ENCODE measurements around the gene MSI2. TPM values are rescaled to one million over a fixed set of nuclear protein-coding genes. Genes with fewer than 3 reads are reported as not detected.

MSI2 gene
- total RNA-seq, 2 experiments from 2014 or later = 107 to 111 TPM

DNA sequence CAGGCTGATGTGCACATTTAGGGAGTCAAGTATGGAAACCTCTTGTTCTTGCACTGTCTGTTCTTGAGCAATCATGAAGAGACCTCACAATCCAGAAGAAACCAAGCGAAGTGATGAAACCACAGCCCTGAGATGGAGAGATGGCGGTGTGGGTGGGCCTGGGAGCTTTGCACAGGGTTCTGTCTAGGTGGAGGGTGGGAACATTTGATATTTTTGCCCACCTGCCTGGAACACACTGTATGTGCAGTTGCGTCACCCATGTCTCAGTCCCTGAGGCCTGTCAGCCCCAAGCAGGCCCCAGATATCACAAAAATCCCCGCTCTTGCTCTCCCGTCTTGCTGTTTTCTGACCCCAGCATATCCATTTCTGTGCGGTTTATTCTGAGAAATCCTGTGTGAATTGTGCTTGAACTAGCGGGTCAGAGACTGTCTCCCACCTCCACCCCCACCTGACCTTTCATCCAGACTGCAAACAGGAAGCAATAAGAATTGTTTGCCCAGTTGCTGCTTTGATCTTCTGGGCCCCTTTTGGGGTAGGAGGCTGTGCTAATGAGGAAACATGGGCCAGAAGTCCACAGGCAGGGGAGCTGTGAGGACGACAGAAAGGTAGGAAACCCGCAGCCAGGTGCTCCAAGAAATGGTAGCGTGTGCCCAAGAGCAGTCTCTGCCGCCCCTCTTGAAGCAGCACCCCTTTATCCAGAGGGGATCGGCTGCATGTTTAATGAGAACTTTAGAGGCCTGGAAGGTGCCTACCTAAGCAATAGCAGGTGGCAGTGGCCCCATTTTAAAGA is 304.9 kb downstream of the MSI2 start:
- no peak for DNase-seq
- ChIA-PET POLR2A (no interaction called here), CTCF (no interaction called here)
- Mint-ChIP-seq H3K4me3 (no peak overlapping the region), H3K27ac (no peak overlapping the region), H3K4me1 (no peaks in the 10 kb centered on the region), H3K27me3 (no peaks in the 10 kb centered on the region), H3K36me3 (ENCODE audit: low read depth) (no peaks in the 10 kb centered on the region), H3K9me3 (no peaks in the 10 kb centered on the region)

DNA sequence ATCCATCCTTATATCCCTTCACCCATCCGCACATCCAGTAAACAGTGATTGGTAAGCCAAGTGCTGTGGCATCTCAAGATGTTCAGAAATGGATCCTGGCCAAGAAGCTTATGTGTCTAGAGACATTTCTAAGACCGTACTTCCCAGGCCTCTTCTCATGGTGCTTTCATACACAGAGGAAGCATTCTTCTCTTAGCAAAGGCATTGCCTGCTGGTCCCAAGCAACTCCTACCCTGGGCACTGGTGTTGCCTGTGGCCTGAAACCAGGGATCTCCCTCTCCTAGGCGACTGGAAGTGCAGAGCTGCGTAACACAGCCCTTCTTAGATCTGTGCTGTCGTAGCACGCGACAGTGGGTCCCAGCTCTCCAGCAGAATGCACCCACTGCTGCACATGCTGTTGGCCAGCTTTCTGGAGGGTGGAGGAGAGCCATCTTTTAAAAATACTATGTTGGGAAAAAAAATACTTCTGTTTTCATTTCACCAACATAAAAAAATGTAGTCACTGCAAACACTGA is 305.9 kb downstream of the MSI2 start:
- DNase-seq = no peak
- CTCF ChIA-PET = interaction anchor here (0.6 kb wide), 1 partner anchor 19 kb away, joined by 3 read pairs; no protein-coding TSS in a partner anchor
- Mint-ChIP-seq H3K4me3 (no peak overlapping the region), H3K36me3 (ENCODE audit: low read depth) (no peaks in the 10 kb centered on the region), H3K27ac (no peak overlapping the region), H3K27me3 (no peaks in the 10 kb centered on the region), H3K4me1 (no peaks in the 10 kb centered on the region), H3K9me3 (no peaks in the 10 kb centered on the region)
- POLR2A ChIA-PET = no interaction called here

DNA sequence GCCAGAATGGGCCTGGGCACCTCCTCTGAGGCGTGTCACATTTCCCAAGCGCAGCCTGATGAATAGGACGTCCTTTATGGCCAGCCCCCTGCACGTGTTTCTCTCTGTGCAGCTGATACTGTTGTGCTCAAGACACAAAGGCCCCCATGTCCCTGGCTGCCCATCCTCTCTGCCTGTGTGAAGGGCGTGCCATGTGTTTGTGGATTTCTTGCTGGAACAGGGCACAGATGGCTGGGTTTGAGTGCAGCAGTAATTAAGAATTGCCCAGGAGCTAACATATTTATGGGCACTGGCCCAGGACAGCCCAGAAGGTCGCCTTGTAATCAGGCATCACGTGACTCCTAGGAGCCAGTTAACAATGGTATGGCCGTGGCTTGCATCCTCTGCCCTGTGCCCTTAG is 307.6 kb downstream of the MSI2 start:
- no peak overlapping the region for H3K27ac Mint-ChIP-seq
- CTCF ChIA-PET = interaction anchor here (1.0 kb wide), 1 partner anchor 321 kb away, joined by 4 read pairs; no protein-coding TSS in a partner anchor
- no peaks in the 10 kb centered on the region for H3K4me1 Mint-ChIP-seq

DNA sequence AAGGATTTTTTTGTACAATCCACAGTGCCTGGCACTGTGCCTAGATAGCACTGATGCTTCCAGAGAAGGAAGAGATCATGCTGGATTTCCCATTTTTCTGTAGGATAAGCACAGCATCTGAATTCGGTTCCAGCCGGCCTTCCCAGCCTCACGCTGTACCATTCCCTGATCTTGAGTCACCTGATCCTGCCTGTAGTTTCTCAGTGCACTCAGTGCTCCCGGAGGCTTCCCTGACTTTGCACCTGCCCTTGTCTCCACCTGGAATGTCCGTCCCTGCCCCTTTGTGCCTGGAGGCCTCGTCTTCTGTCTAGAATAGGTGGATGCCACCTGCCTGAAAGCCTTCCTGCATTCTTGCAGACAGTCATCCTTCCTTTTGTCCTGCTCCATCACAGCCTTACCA is 308.9 kb downstream of the MSI2 start:
- no peaks in the 10 kb centered on the region for H3K36me3 Mint-ChIP-seq (ENCODE audit: low read depth)
- H3K4me3 Mint-ChIP-seq = no peak overlapping the region
- H3K27me3 Mint-ChIP-seq = no peaks in the 10 kb centered on the region
- no peak overlapping the region for H3K27ac Mint-ChIP-seq
- DNase-seq = no peak
- no peaks in the 10 kb centered on the region for H3K4me1 Mint-ChIP-seq
- ChIA-PET POLR2A (no interaction called here), CTCF (no interaction called here)
- no peaks in the 10 kb centered on the region for H3K9me3 Mint-ChIP-seq

More for the DNA sequence above, 307.6 kb downstream of the MSI2 start:
- no peak for DNase-seq
- POLR2A ChIA-PET = no interaction called here
- Mint-ChIP-seq H3K27me3 (no peaks in the 10 kb centered on the region), H3K9me3 (no peaks in the 10 kb centered on the region), H3K4me3 (no peak overlapping the region), H3K36me3 (ENCODE audit: low read depth) (no peaks in the 10 kb centered on the region)

DNA sequence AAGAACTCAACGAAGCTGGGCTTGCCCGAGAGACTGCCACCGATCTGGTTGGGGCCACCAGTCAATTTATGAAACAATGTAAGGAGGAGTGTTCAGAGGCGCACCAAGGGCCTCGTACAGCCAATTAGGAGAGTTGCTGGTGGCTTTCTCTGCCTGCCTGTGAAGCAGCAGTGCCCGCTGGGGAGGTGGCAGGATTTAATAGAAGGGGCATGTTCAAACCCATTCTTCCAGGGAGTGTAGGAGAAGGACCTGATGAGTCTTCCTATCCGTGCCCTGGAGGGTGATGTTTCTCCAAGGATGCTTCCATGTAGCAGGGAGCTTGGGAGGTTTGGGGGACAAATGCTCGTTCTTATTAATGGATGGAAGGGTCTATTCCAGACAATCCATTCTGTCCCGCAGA is 310.4 kb downstream of the MSI2 start:
- Mint-ChIP-seq H3K36me3 (ENCODE audit: low read depth) (no peaks in the 10 kb centered on the region), H3K27me3 (no peaks in the 10 kb centered on the region), H3K9me3 (no peaks in the 10 kb centered on the region), H3K27ac (no peak overlapping the region), H3K4me3 (no peak overlapping the region), H3K4me1 (no peaks in the 10 kb centered on the region)
- POLR2A ChIA-PET = no interaction called here
- no peak for DNase-seq
- CTCF ChIA-PET = no interaction called here

DNA sequence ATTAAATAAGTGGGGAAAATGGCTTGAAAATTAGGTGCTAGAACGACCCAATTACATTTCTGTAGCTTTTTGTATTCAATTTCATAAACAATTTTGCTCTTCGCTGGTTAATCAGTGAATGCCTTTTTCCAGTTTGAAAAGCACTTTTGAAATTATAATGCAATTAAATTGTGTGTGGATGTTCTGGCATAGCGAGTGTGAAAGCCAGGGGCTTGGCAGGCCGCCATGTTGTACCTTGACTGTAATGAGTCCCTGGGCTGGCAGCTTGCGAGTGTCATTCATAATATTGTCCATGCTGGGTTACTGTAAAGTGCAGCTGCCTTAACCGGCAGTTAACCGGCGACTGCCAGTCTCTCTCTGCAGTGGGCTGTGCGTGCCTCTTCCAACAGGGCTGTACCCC is 310.9 kb downstream of the MSI2 start:
- ChIA-PET CTCF (no interaction called here), POLR2A (no interaction called here)
- no peaks in the 10 kb centered on the region for H3K27me3 Mint-ChIP-seq
- no peaks in the 10 kb centered on the region for H3K4me1 Mint-ChIP-seq
- H3K9me3 Mint-ChIP-seq = no peaks in the 10 kb centered on the region
- DNase-seq = no peak
- H3K27ac Mint-ChIP-seq = no peak overlapping the region
- no peak overlapping the region for H3K4me3 Mint-ChIP-seq
- H3K36me3 Mint-ChIP-seq (ENCODE audit: low read depth) = no peaks in the 10 kb centered on the region

DNA sequence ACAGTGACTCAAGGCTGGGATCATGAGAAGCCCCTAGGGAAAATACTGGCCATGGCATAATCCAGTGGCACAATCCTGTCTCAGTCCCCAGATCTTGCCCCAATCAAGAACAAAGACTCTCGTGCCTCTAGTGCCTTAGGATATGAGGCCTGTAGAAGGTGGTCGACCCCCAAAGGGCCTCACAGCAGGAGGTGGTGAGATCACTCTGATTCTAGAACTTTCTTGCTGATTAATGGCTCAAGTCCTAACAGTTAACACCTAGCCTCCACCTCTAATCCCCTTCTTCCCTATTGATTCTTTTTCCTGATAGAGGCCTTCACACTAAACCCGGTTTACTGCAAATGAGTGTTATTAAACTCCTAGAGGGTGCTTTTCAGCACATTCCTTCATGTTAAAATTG is 312.0 kb downstream of the MSI2 start:
- Mint-ChIP-seq H3K27ac (no peak overlapping the region), H3K9me3 (no peaks in the 10 kb centered on the region), H3K4me1 (no peaks in the 10 kb centered on the region), H3K36me3 (ENCODE audit: low read depth) (no peaks in the 10 kb centered on the region), H3K27me3 (no peaks in the 10 kb centered on the region), H3K4me3 (no peak overlapping the region)
- no peak for DNase-seq
- CTCF ChIA-PET = interaction anchor here (0.6 kb wide), 1 partner anchor 226 kb away, joined by 3 read pairs; no protein-coding TSS in a partner anchor
- POLR2A ChIA-PET = no interaction called here

DNA sequence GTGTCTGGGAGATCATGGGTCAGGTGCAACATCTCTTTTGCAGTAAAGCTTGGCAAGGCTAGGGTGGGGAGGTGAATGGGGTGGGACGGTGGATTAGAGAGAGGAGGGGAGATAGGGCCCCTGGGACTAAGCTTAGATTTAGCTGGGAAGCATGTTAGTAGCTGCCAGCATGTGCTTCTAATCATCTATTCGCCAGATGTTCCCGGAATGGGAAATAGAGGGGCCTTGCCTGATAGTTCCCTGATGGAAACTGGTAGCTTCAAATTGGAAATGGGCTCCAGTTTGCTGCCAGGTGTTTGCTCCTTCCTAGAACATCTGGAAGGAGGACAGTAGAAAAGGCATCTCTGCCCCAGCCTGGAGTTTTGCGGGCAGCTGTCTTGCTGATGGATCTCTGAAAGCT is 312.7 kb downstream of the MSI2 start:
- Mint-ChIP-seq H3K27me3 (no peaks in the 10 kb centered on the region), H3K4me3 (no peak overlapping the region), H3K4me1 (no peaks in the 10 kb centered on the region), H3K36me3 (ENCODE audit: low read depth) (no peaks in the 10 kb centered on the region), H3K27ac (no peak overlapping the region), H3K9me3 (no peaks in the 10 kb centered on the region)
- DNase-seq = no peak
- ChIA-PET CTCF (no interaction called here), POLR2A (interaction anchor here (0.5 kb wide), 1 partner anchor 125 kb away, joined by 3 read pairs; no protein-coding TSS in a partner anchor)

DNA sequence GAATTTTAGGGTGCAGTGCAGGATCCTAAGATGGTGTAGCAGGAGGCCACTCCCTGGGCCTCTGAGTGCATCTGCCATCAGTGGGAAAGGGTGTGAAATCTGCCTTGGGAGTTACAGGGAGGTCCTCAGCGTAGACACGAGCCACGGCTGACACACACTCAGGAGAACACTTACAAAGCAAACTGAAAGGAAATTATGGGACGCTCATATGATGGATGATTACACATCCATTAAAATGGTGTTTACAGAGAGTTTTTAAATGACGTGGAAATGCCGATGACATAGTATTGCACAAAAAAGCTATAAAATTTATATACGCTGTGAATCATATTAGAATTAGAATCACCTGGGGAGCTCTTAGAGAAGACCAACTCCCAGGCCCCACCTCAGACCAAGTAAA is 313.5 kb downstream of the MSI2 start:
- Mint-ChIP-seq H3K27me3 (no peaks in the 10 kb centered on the region), H3K9me3 (no peaks in the 10 kb centered on the region), H3K36me3 (ENCODE audit: low read depth) (no peaks in the 10 kb centered on the region), H3K4me1 (no peaks in the 10 kb centered on the region), H3K27ac (no peak overlapping the region), H3K4me3 (no peak overlapping the region)
- POLR2A ChIA-PET = no interaction called here
- CTCF ChIA-PET = no interaction called here
- no peak for DNase-seq

DNA sequence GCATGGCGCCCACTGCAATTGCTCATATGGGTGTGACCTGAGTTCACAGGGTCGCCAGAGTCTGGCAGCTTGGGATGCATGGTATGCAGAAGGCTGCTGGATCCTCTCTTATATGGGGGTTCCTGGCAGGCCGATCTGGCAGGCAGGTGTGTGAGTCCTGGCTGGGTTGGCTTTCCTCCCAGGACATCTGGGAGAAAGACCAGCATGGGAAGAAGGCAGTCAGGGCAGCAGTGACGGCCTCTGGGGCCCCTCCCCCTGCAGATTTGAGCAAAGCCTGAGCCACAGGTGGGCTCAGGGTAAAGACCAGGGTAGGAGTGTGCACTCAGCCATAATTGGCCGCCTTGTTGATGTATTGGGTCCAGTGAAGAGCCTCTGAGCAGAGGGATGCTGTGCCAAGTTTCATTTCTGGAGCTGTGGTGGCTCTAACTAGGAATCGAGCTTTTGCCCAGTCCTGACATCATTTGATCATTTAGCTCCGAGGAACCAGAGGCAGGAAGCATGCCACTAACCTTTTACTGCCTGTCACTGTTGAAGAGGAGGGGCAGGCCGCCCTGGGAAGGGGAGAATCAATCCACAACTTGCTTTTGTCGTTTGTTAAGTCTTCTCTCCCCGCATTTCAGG is 314.5 kb downstream of the MSI2 start:
- Mint-ChIP-seq H3K4me1 (no peaks in the 10 kb centered on the region), H3K4me3 (no peak overlapping the region), H3K9me3 (no peaks in the 10 kb centered on the region), H3K27ac (no peak overlapping the region), H3K27me3 (no peaks in the 10 kb centered on the region), H3K36me3 (ENCODE audit: low read depth) (no peaks in the 10 kb centered on the region)
- POLR2A ChIA-PET = no interaction called here
- CTCF ChIA-PET = no interaction called here
- DNase-seq = no peak

DNA sequence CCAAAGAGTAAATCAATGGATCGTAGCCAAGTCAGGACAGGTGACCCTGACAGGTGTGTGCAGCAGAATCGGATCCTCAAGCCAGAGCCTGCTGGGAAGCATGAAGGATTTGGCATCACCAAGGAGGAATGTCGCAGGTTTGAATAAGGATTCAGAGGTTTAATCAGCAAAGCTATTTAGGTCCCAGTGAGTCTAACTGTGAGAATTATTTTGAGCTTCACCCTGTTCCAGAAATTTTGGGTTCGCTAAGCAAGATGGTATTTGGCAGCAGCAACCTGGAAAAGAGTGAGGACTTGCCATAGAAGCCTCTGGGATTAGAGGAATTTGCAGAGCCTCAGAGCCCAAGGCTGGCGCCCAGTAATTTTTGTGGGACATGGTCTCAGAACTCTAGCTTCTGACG is 315.7 kb downstream of the MSI2 start:
- ChIA-PET POLR2A (no interaction called here), CTCF (no interaction called here)
- Mint-ChIP-seq H3K4me3 (no peak overlapping the region), H3K27ac (no peak overlapping the region), H3K36me3 (ENCODE audit: low read depth) (no peaks in the 10 kb centered on the region), H3K27me3 (no peaks in the 10 kb centered on the region), H3K9me3 (no peaks in the 10 kb centered on the region), H3K4me1 (no peaks in the 10 kb centered on the region)
- no peak for DNase-seq

DNA sequence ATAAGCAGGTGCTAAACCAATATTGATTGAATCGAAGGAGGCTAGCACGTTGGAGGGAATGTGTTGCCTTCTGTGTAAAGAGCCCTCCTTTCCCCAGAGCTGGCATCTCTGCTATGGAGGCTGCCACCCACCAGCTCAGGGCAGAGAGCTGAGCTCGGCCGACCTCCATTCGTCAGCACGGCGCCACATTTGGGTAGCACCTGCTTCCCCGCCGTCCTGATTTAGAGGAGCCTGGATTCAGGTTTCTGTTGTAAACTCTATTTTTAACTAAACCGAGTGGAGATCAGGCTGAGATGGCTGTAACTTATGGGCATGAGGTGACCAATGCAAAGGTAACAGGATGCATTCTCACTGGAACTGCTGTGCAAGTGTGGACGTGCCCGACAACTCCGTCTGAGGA is 316.3 kb downstream of the MSI2 start:
- CTCF ChIA-PET = no interaction called here

DNA sequence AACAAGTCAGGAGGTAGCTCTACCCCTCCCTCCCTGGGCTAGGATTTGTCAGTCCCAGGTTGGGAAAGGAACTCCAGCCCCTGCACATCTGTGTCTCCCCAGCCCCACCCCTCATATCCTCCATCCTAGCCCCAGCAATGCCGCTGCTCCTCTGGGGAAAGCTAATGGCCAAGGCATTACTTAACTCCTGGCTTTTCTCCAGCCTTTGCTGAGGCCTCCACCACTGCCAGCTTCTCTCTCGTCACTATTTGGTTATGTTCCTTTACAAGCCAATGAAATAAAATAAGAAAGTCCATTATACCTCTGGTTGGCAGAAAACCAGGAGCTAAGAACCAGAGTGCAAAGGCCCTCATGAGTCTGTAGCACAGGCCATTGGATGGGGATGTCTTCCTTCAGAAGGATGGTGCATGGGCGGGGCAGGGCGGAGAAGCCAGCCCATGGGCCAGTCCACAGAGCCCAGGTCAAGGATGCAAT is 317.8 kb downstream of the MSI2 start:
- H3K27me3 Mint-ChIP-seq = no peaks in the 10 kb centered on the region

More for the DNA sequence above, 316.3 kb downstream of the MSI2 start:
- Mint-ChIP-seq H3K36me3 (ENCODE audit: low read depth) (no peaks in the 10 kb centered on the region), H3K9me3 (no peaks in the 10 kb centered on the region), H3K27me3 (no peaks in the 10 kb centered on the region), H3K4me3 (no peak overlapping the region), H3K27ac (no peak overlapping the region), H3K4me1 (no peaks in the 10 kb centered on the region)
- POLR2A ChIA-PET = no interaction called here
- no peak for DNase-seq

More for the DNA sequence above, 317.8 kb downstream of the MSI2 start:
- Mint-ChIP-seq H3K4me3 (no peak overlapping the region), H3K27ac (no peak overlapping the region), H3K36me3 (ENCODE audit: low read depth) (no peaks in the 10 kb centered on the region), H3K9me3 (no peaks in the 10 kb centered on the region), H3K4me1 (no peaks in the 10 kb centered on the region)
- CTCF ChIA-PET = interaction anchor here (0.6 to 0.8 kb wide), 2 partner anchors 24 to 330 kb away, joined by 3 to 4 read pairs; no protein-coding TSS in a partner anchor
- POLR2A ChIA-PET = no interaction called here
- no peak for DNase-seq

All from activated CD4-positive, alpha-beta memory T cell treated with anti-CD3 and anti-CD28 coated beads, Interleukin-2, amount 10 ng/mL, durations not matched to agents 7 days and 5 days (primary cell).